ENCODE results near the gene NOL4L.

Gene NOL4L

GRCh38 chr20:32532246-32532645, 52.9 kb downstream of the NOL4L start:
- Histone ChIP-seq H3K4me3 (replicated peaks; ENCODE audit: insufficient read depth, low read length) (no peak overlapping the region), H3K27ac (replicated peaks) (no peak overlapping the region), H3K27me3 (ENCODE audit: insufficient read depth, poor library complexity, severe bottlenecking) (no peaks in the 10 kb centered on the region)
- TF ChIP-seq GABPA (IDR thresholded peaks at IDR 0.05; ENCODE audit: low read depth): no peak
- TF ChIP-seq, protein P1, sequence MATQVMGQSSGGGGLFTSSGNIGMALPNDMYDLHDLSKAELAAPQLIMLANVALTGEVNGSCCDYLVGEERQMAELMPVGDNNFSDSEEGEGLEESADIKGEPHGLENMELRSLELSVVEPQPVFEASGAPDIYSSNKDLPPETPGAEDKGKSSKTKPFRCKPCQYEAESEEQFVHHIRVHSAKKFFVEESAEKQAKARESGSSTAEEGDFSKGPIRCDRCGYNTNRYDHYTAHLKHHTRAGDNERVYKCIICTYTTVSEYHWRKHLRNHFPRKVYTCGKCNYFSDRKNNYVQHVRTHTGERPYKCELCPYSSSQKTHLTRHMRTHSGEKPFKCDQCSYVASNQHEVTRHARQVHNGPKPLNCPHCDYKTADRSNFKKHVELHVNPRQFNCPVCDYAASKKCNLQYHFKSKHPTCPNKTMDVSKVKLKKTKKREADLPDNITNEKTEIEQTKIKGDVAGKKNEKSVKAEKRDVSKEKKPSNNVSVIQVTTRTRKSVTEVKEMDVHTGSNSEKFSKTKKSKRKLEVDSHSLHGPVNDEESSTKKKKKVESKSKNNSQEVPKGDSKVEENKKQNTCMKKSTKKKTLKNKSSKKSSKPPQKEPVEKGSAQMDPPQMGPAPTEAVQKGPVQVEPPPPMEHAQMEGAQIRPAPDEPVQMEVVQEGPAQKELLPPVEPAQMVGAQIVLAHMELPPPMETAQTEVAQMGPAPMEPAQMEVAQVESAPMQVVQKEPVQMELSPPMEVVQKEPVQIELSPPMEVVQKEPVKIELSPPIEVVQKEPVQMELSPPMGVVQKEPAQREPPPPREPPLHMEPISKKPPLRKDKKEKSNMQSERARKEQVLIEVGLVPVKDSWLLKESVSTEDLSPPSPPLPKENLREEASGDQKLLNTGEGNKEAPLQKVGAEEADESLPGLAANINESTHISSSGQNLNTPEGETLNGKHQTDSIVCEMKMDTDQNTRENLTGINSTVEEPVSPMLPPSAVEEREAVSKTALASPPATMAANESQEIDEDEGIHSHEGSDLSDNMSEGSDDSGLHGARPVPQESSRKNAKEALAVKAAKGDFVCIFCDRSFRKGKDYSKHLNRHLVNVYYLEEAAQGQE (IDR thresholded peaks at IDR 0.05; ENCODE audit: insufficient replicate concordance, low read depth): no peak
- TF ChIP-seq POLR2AphosphoS5 (IDR thresholded peaks at IDR 0.05; ENCODE audit: low read depth): no peak
- no peak for TF ChIP-seq SPI1 (IDR thresholded peaks at IDR 0.05; ENCODE audit: borderline replicate concordance, low read depth)
- TF ChIP-seq, protein P2, sequence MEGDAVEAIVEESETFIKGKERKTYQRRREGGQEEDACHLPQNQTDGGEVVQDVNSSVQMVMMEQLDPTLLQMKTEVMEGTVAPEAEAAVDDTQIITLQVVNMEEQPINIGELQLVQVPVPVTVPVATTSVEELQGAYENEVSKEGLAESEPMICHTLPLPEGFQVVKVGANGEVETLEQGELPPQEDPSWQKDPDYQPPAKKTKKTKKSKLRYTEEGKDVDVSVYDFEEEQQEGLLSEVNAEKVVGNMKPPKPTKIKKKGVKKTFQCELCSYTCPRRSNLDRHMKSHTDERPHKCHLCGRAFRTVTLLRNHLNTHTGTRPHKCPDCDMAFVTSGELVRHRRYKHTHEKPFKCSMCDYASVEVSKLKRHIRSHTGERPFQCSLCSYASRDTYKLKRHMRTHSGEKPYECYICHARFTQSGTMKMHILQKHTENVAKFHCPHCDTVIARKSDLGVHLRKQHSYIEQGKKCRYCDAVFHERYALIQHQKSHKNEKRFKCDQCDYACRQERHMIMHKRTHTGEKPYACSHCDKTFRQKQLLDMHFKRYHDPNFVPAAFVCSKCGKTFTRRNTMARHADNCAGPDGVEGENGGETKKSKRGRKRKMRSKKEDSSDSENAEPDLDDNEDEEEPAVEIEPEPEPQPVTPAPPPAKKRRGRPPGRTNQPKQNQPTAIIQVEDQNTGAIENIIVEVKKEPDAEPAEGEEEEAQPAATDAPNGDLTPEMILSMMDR (IDR thresholded peaks at IDR 0.05; ENCODE audit: insufficient read depth, low read length): no peak
- no peak for DNase-seq (ENCODE audit: low read depth in 1 of 2, low spot score in 1 of 2)

DNA sequence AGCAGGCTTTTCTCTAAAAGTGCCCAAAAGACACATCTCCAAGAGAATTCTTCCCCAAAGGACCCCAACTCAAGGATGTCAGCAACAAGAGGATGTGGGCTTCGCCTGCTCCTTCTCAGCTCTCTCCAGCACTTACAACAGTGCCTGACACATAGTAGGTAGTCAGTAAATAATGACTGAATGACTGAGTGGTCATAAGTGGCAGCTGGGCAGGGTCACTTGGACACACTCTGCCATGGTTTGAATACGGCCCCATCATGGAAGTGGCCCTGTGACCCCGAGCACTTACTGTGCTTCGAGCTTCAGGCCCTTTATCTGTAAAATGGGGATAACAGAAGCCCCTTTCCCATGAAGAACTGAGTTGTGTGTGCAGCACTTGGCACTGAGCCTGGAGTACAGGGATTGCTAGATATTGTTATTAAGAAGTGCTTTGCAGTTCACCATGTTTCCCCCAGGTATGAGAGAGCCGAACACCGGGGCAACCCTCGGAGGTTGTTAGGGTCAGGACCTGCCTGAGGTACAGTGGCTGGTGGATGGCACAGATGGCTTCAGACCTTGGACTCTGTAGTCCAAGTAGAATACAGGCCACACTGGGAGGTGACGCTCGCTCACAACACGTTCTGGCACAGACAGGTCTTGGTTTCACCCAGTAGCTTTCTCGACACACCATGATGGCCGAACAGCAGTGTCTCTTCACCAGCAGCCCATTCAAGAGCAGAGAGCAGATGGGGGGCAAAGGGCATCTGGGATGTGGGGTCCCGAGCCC, 56.0 kb downstream of the NOL4L start:
- no peak for DNase-seq (ENCODE audit: low read depth in 1 of 2, low spot score in 1 of 2)
- TF ChIP-seq SPI1 (IDR thresholded peaks at IDR 0.05; ENCODE audit: borderline replicate concordance, low read depth): no peak
- TF ChIP-seq, protein P2 (IDR thresholded peaks at IDR 0.05; ENCODE audit: insufficient read depth, low read length): no peak
- TF ChIP-seq GABPA (IDR thresholded peaks at IDR 0.05; ENCODE audit: low read depth): no peak
- no peak for TF ChIP-seq POLR2AphosphoS5 (IDR thresholded peaks at IDR 0.05; ENCODE audit: low read depth)
- TF ChIP-seq, protein P1 (IDR thresholded peaks at IDR 0.05; ENCODE audit: insufficient replicate concordance, low read depth): no peak
- H3K27me3 ChIP-seq (ENCODE audit: insufficient read depth, poor library complexity, severe bottlenecking): no peaks in the 10 kb centered on the region
- no peak overlapping the region for H3K4me3 ChIP-seq (replicated peaks; ENCODE audit: insufficient read depth, low read length)
- no peak overlapping the region for H3K27ac ChIP-seq (replicated peaks)

GRCh38 chr20:32528171-32528891, 56.8 kb downstream of the NOL4L start:
- Histone ChIP-seq H3K27me3 (ENCODE audit: insufficient read depth, poor library complexity, severe bottlenecking) (no peaks in the 10 kb centered on the region), H3K4me3 (replicated peaks; ENCODE audit: insufficient read depth, low read length) (no peak overlapping the region), H3K27ac (replicated peaks) (no peak overlapping the region)
- TF ChIP-seq GABPA (IDR thresholded peaks at IDR 0.05; ENCODE audit: low read depth) (no peak), SPI1 (IDR thresholded peaks at IDR 0.05; ENCODE audit: borderline replicate concordance, low read depth) (no peak), POLR2AphosphoS5 (IDR thresholded peaks at IDR 0.05; ENCODE audit: low read depth) (no peak)
- TF ChIP-seq, protein P2 (IDR thresholded peaks at IDR 0.05; ENCODE audit: insufficient read depth, low read length): no peak
- TF ChIP-seq, protein P1 (IDR thresholded peaks at IDR 0.05; ENCODE audit: insufficient replicate concordance, low read depth): no peak
- DNase-seq (ENCODE audit: low read depth in 1 of 2, low spot score in 1 of 2): no peak

Data from HL-60 (cell line).